ENCODE results near the gene SMIM32.

DNA sequence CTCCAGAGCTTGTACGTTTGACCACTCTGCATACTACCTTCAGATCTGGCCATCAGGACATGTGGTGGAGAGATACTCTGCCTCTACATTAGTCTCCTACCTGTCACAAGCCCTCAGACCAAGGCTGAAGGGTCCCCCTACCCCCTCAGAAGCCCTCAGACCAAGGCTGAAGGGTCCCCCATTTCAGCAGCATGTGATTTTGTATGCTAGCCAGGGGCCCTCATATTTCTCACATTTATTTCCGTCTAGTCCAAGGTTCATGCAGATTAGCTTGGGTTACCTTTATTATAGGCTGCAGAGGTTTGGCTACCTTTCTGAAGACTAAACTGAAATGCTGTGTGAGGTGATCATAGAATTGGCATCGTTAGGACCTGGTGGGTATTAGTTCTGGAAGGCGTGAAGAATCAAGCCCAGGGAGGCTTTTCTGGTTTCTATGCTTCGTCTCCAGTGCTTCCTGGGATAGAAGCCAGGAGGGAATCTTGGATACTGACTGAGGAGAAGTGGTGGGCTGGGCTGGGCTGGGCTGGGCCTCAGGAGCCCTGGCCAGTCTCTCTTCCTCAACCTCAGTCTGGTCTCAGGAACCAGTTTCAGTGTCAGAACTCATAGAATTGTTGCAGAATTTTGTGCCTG is 2.8 kb downstream of the SMIM32 start:
- TF ChIP-seq EZH2phosphoT487 (IDR thresholded peaks at IDR 0.05; ENCODE audit: insufficient read depth, low read depth) (no peak), EZH2 (IDR thresholded peaks at IDR 0.05; ENCODE audit: insufficient read depth, poor library complexity, severe bottlenecking) (no peak)
